Heart left ventricle (tissue), 13 donors: ENCODE results near the gene CREBRF.

Experiments used
- CTCF ChIP-seq, 12 donors: fragments of 200-600 bp; sonication (generic) in 4 of 12; IDR thresholded peaks; one replicate each; pipeline versions ENCODE4 v1.5.0 to v1.8.0; 2018 to 2022; ENCODE audit warnings: antibody characterized with exemption in 12 of 12, mild to moderate bottlenecking in 5 of 12
- POLR2A ChIP-seq, 2 donors: fragments of 450-650 bp; IDR thresholded peaks; one replicate each; pipeline ENCODE4 v1.6.1; 2017; ENCODE audit warnings: antibody characterized with exemption in 2 of 2, mild to moderate bottlenecking in 2 of 2, moderate library complexity in 2 of 2
- donor health status: ischemic (EF 13 %, LVEDD 7.1; RV severe dilation, severe dysfunction).
- donor health status: DM: no; HTN: yes; CAD: no.
- donor health status: DM: no; HTN: no; CAD: no.
- donor health status: ischemic (EF 25% LVEDD 6.9; RV normal size, moderate dysfunction).
- donor health status: ischemic (EF 25% LVEDD 5.7; RV mildly dilated, moderate dysfunction).
- donor health status: ischemic (EF 35%, LVEDD 5.7; RV mildly dilated, moderate dysfunction).
- donor health status: nonischemic (EF 11% LVEDD 7.7; RV severe dilation, severe dysfunction).
- donor health status: DM: yes; HTN: yes; CAD: no.
- donor health status: PGD.
- donor health status: ischemic (EF 29% LVEDD 5.4; RV normal size, mild dysfunction).
- donor health status: nonischemic (EF 23%, LVEDD 6.1; RV moderate dilation, normal function).

DNA sequence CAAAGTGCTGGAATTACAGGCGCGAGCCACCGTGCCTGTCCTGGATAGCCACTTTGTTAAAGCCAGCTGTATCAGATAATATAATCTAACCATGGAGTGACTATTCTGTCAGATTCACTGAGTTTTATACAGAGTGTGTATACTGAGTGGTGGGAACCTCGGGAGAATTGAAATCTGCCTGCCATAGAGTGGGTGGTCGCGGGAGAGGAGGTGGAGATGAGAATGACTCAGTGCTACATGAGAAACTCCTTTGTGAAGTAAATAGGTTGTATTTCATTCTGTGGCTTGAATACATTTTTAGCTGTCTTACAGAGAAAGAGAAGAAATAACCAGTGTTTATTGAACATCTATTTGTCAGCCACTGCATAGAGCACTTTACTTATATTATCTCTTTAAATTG lies 46.1 kb upstream of the CREBRF start:
- TF ChIP-seq CTCF (IDR thresholded peaks at IDR 0.05) (no peak), POLR2A (IDR thresholded peaks at IDR 0.05) (no peak)
